Glomerular visceral epithelial cell (primary cell): ENCODE measurements around the gene ZBTB20.

ENCODE experiments used
- DNase-seq: peaks from one replicate; pipeline ENCODE4 v3.0.0-alpha.2; 2016; ENCODE audit errors: extremely low spot score

ZBTB20 gene

DNA sequence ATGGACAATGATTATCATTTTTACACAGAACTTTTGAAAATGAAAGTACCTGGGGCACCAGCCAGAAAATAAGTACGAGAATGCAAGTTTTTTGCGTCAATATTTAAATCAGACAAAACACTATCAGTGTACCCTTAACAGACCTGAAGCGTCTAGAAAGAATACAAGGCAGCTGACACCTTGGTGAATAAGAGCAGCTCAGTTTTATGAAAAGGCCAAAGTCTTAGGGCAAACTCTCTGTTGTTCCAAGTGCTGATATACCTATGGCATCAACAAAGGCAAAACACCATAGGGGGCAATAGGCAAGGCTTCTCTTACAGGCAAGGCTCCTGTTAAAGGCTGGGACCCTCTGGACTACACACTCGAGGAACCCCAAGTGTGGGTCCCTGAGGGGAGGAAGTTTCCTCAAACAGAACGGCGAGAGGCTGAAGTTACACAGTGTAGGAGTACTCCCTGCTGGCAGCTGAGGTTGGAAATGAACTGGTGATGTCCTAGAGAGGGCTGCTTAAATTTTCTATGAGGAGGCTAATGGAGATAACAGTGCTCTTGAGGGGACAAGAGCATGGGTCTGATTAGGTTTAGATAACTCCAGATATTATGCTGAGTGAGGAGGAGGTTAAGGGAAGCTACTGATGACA lies 562.2 kb downstream of the ZBTB20 start:
- no peak for DNase-seq

DNA sequence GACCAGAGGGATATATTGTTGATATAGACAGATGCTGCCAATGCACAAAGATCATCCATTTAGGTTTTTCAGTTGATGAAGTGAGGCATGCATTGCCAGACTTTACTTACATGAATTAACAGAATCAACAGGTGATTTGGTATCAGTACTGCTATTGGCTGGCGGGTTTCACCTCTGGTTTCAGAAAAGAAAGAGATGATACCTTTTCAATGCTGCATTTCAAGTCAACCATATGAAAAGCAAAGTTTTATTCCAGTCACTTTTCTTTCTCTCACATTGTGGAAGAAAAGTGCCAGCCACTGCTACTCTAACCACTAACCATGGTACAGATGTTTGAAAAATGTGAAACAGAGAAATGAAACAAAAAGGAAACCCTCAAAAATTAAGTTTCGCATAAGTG lies 564.2 kb downstream of the ZBTB20 start:
- DNase-seq: no peak

DNA sequence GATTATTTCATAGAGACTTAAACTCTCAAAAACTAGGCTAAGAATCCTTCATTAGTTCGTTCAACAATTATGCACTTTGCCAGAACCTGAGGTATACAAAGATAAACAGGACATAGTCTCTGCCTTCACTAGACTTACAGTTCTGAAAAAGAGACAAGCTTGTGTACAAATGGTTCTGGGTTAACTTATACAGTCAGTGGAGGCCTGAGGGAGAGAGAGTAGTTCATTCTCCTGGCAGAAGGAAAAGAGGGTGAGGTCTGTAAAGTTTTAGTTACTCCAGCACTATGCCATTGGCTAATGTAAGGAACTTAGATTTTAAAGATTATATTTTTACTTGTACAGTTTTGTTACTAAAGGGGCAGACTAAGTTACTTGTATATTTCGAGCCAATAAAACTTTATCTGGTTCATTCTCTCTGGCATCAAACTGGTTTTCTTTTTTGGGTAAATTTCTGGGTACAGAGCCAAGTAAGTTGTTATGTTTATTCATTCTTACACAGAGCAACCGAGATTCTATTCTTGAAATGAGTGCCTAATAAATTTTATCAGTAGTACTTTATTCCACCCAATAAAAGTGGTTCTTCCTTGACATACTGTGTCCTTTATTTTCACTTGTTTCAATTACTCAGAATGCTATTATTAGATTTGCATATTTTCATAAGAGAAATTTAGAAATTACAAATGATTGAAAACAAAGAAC lies 574.6 kb downstream of the ZBTB20 start:
- DNase-seq: no peak

- DNase-seq: no peak
Measured at GRCh38 chr3:114571363-114571762, 575.7 kb downstream of the ZBTB20 start.

GRCh38 chr3:114569186-114569585 lies 577.9 kb downstream of the ZBTB20 start:
- DNase-seq: peak; percentile 87

DNA sequence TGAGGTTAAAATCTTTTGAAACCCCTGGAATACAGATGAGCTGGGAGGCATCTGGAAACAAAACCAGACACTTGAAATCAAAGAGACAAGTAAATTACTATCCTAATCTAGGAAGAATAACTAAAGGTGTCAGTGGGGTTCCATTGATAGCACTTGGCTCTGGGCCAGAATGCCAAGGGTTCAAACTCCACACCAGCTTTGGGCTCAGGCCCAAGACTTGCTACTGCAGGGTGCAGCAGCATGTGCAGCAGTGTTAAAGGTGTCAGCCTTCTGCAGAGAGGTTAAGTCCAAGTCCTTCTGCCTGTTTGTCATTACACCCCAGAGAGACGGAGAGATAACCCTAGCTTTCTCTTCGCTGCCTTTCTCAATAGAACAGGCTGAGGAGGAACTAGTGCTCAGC lies 579.3 kb downstream of the ZBTB20 start:
- DNase-seq: no peak

- no peak for DNase-seq
Measured at GRCh38 chr3:114566767-114567166, 580.3 kb downstream of the ZBTB20 start.

DNA sequence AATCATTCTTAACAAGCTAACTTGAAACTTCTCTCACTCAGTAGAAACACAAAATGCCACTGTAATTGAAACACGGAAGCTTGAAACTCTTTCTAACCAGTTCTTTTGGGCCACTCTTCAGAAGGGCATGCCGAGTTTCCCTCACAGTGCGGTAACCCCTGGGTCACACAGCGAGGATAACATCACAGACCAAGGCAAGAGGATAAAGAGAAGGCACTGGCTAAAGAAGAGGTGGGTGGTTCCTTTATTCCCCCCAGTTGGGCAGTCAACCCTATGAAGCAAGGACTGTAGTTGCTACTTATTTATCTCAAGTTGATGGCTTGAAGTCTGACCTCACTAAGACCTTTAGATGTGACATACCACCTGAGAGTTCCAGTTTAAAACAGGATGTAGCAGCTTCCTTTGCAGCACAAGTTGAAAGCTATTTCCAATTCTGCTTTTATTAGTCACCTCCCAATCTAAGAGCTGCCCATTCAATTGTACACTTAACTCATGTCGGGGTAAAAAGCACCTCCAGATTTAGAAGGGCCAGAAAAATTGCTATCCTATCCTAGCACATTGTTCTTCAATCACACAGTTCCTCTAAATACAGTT lies 580.8 kb downstream of the ZBTB20 start:
- DNase-seq: peak; percentile 25

- DNase-seq: no peak
Measured at GRCh38 chr3:114565216-114565615, 581.9 kb downstream of the ZBTB20 start.

- no peak for DNase-seq
Measured at GRCh38 chr3:114563720-114564119, 583.4 kb downstream of the ZBTB20 start.

GRCh38 chr3:114562557-114562956 lies 584.5 kb downstream of the ZBTB20 start:
- DNase-seq: no peak

- DNase-seq: no peak
Measured at GRCh38 chr3:114558271-114558670, 588.8 kb downstream of the ZBTB20 start.

DNA sequence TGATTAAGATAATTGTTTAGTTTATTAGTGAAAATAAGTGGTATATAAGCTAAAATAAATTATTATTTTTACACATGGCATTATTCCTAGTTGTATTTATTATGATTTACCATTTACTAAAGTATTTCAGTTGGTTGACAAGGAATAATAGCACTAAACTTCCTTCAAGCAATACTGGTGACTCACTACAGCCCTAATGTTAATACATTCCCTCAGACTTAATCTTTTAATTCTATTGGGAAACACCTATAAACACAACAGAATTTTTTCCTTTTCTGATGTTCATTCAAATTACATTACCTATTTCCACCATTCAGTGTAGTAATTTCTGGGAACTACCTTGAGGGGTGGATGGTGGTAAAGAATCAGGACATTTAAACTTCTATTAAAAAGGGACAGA lies 589.3 kb downstream of the ZBTB20 start:
- no peak for DNase-seq

DNA sequence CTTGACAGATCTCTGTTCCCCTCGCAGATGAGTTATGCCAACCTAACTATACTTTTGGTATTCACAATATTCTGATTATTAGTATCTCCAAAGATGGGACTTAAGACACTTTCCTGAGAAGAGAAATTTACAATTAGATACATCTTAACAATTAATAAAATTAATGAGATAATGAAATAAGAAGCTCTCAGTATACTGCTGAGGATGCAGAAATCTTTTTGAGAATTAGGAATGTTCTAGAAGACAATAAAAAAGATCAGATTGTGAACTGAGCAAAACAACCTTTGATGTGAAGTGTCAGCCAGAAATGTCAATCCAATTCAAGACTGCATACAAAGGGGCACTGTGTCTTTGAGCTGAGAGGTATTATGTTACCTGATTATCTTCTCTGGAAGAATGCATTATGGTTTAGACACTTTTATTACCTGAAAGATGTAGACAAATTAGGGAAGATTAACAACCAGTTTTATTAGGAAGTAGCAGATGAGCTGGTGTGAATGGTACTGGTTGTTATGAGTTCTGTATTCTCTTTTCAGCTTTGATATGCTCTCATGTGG lies 590.4 kb downstream of the ZBTB20 start:
- no peak for DNase-seq

GRCh38 chr3:114554731-114555130 lies 592.4 kb downstream of the ZBTB20 start:
- no peak for DNase-seq

DNA sequence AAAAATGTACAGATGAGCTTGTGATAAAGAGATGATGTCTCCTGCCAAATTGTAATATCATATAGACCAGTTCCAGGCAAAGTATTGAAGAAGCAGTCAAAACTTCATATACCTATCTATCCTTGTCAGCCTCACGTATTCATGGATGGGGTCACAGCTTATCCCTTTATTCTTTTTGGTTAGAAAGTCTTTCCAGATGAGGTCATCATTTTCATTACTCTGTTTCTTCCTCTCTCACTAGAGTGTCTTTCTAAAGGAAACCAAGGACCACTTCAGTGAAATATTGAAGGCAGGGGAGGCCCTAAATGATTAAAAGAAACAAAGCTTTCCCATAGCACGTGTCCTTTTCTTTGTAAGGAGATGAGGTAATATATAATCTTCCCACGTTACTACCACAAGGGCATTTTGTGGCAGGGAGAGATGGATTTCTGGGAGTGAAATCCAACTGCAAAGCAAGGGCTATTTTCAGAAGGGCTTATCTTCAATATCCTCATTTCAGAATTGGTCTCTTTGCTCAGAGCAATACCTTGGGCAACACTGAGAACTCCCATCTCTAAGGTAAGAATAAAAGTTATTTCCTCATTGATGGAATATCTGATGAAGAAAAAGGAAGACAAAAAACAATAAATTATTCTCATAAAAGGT lies 593.0 kb downstream of the ZBTB20 start:
- DNase-seq: peak; percentile 49

DNA sequence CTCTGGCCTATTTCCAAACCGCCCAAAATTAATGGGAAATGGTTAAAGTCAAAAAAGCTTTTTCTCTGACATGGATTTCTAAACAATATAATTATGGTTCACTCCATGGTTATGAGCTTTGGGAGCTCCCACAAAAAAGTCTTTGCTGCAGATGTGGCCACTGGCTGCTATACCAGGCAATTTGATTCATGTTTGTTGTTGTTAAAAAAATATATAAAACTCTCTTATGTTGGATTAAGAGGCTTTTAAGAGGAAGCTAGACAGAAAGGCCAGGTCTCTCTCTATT lies 594.6 kb downstream of the ZBTB20 start:
- DNase-seq: no peak

DNA sequence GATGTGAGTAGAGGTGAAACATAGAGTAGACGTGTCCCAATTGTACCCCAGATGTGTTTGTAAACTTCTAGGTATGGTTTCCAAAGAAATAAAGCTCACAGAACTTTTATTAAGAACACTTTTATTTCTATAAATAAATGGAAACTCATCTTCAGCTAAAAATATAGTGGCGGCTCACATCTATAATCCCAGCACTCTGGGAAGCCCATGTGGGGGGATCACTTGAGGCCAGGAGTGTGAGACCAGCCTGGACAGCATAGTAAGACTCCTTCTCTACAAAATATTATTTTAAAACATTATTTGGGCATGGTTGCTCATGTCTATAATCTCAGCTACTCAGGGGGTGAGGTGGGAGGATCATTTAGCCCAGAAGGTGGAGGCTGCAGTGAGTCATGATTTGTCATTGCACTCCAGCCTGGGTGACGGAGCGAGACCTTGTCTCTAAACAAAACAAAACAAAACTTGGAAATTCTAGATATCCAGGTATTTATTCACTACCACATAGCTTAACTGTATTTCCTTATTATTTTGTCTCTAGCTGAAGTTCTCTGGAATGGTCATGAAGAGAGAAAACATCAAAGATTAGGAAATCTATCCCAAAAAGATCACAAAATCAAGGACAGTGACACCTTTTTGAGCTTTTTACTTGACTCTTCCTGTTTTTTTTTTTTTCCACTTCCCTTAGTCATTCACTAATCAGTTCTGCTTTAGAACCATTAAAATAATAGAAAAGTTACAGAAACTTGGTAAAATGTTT lies 595.1 kb downstream of the ZBTB20 start:
- peak; percentile 87 for DNase-seq

GRCh38 chr3:114550165-114550564 lies 596.9 kb downstream of the ZBTB20 start:
- no peak for DNase-seq

GRCh38 chr3:114545193-114545592 lies 601.9 kb downstream of the ZBTB20 start:
- no peak for DNase-seq

DNA sequence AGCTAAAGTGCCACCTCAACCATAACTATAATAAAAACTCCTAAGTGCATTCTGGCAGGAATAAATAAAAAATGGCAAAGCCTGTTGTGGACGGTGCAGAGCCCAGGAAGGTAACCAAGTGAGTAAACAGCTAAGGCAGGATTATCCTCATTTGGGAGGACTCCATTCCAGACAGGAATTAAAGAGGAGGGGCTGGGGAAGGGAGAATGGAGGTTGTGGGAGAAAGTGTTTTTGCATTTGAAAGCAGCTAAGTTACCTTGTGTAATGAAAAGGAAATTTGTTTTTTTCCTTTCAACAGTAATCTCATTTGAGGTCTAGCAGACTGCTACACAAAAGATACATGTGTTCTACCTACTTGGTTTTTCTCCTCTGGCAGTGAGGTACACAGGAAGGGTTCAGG lies 604.7 kb downstream of the ZBTB20 start:
- DNase-seq: no peak

- DNase-seq: no peak
Measured at GRCh38 chr3:114539525-114539924, 607.6 kb downstream of the ZBTB20 start.
